Kasumi-1 (cell line): ENCODE data around the gene KRTAP10-12.

Experiments
- DNase-seq, 2 experiments: peaks; one replicate each; lab custom pipeline; 2025; lab: John Stamatoyannopoulos, UW

KRTAP10-12 gene

DNA sequence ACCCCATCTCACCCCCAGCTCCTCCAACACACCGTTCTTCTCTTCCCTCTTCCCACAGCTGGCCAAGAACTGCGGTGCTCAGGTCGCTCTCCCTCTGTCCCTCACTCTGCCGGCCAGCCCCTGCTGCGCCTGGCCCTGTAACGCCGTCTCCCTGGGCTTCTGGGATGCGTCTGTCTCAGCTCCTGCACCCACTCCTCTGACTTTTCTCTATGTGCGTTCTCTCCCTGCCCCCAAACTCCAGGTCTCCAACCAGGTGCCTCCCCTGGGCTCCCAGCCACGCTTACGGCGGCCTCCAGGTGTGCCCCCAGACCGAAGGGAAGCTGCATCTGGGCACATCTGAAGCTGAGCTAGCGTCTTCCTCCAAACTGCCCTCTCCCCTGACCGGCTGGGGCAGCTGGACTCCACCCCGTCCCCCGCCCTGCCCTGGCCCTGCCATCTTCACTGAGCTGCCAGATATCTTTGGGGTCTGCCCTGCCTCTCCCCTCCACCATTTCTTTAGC, 2.6 kb downstream of the KRTAP10-12 start:
- no peak for DNase-seq

DNA sequence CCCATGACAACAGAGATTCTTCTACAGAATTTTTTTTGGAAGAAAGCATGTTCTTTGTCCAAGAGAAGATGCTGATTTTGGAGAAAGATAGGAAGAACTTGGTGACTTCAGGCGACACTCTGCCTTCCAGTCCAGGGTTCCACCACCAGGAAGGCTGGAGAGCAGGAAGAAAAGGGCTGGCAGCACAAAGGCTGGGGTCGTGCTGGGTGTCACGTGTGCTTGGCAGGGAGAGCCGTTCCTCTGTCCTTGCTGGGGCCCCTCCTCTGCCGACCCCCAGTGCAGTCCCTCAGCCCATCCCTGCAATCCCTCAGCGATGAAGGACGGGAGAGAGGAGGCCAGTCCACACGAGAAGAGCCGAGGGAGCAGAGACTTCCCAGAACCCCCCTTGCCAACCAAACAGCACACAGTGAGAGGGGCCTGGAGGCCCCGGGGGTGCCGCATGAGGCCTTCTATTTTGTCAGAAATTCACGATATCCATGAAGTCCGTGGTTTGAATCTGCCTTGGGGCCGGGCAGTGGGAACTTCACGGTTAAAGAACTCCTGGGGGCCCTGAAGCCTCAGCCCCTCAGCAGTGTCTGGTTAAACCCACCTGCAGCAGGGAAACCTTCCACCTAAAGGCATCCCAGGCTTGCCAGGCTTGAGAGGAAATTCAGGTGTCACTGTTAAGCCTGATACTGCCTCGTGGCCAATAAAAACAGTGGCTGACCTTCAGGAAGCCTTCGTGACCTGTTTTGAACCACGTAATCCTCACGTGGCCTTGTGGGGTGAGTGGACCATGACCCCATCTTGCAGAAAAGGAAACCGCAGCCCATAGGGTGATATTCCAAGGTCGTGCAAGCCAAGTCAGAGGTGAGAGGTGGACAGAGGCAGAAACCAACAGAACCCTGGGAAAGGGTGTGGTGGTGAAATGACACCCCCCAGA, 3.4 kb downstream of the KRTAP10-12 start:
- DNase-seq: no peak

DNA sequence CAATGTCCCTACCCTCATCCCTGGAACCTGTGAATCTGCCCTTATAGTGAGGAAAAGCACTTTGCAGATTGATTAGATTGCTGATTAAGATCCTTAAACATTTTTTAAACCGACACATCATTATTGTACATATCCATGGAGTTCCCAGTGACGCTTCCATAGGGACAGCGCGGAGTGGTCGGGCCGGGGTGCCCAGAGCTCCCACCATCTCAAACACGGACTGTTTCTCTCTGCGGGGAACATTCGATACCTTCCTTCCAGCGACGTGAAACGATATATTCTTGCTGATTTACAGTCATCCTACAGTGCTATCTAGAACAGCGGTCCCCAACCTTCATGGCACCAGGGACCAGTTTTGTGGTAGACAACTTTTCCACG, 4.0 kb downstream of the KRTAP10-12 start:
- DNase-seq: no peak

DNA sequence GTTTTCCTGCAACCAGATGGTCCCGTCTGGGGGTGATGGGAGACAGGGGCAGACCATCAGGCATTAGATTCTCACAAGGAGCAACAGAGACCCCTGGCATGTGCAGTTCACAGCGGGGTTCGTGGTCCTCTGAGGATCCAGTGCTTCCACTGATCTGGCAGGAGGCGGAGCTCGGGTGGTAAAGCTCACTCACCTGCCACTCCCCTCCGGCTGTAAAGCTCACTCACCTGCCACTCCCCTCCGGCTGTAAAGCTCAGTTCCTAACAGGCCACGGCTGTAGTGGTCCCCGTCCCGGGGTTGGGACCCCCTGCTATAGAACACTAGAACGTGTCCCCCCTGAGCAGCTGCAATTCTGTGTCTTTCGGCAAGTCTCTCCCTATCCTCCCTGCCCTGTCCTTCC, 4.6 kb downstream of the KRTAP10-12 start:
- DNase-seq: no peak

DNA sequence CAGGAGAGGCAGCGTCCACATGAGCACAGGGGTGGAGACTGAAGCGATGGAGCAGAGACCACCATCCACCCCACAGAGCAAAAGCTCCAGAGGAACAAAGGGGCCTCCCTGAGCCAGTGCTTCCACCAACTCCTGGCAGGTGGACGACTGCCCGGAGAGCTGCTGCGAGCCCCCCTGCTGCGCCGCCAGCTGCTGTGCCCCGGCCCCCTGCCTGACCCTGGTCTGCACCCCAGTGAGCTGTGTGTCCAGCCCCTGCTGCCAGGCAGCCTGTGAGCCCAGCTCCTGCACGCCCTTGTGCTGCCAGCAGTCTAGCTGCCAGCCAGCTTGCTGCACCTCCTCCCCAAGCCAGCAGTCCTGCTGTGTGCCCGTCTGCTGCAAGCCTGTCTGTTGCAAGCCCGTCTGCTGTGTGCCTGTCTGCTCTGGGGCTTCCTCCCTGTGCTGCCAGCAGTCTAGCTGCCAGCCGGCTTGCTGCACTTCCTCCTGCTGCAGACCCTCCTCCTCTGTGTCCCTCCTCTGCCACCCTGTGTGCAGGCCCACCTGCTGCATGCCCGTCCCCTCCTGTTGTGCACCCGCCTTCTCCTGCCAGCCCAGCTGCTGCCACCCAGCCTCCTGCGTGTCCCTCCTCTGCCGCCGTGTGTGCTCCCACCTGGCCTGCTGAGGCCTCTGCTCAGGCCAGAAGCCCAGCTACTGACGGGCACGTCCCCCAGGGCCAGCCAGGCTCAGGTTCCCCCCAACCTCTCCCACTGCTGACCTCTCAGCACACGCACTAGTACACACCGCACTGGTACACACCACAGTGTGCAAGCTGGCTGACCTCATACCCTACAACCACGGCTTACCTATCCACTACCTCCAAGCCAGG, 5.4 kb downstream of the KRTAP10-12 start:
- DNase-seq: no peak

DNA sequence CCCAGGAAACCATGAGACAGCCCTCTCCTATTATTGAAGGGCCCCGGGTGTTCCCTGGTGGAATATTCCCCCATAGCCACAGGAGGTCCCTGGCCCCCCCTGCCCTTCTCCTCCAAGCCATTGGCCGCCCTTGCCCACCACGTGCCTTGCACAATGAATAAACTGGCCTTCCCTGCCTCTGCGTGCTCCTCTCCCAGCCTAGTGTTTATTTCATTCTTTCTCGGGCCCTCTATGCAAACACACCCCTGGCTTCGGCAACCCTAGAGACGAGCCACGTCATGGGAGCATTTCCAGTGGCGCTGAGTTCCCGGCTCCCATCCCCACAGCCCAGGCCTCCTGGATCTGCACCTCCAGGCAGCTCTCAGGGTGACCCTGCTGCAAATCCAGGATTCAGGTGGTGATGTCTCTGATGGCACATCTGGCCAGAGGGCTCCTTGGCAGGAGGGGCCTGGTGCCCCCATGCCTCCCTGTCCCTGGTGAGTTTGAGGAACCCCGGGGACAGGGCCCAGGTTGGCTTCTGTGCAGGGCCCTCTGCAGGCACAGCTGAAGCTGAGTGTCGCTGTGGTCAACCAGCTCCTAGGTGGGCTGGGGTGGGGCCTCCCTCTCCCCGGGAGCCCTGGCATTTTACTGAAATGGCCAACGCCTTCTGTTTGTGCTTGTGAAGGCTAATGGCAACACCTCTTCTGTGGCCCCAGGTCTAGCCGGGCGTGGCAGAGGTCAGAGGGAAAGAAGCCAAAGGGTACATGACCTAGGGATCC, 6.2 kb downstream of the KRTAP10-12 start:
- no peak for DNase-seq

DNA sequence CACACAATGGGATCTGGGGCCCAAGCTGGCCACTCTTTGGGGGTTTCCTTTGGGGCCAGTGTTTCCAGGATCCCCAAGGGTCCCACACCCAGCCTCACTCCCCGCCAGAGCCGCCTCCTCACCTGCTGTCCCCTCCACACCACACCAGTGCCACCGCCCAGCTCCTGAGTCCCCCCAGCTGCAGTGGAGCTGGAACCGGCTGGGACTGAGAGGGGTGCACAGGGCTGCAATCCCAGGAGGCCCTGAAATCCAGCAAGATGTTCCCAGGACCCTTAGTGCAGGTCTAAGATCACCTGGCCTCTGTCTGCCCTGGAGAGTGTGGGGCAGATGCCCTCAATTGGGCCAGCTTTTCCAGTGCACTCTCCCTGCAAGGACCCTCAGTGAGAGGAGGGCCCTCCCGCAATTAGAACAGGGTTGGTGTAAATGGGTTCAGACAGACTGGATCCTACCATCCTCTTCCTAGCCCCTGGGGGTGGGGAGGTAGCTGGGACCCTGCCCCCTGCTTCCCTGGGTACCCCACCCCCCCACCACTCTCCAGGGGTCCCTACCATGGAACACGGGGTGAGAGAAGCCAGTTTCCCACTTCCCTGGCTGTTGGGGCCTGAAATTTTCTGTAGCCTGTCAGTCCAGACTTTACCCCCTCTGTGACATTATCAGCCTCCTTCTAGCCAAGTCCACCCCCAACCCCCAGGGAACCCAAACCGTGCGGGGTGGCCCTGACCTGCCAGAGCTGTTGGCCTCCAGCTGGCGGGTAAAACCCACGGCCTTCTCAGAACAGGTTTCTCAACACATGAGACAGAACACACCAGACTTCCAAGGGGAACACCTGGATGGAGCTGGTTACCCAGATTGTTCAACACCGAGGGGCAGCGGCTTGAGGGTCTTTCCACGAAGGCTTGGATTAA, 7.0 kb downstream of the KRTAP10-12 start:
- no peak for DNase-seq

DNA sequence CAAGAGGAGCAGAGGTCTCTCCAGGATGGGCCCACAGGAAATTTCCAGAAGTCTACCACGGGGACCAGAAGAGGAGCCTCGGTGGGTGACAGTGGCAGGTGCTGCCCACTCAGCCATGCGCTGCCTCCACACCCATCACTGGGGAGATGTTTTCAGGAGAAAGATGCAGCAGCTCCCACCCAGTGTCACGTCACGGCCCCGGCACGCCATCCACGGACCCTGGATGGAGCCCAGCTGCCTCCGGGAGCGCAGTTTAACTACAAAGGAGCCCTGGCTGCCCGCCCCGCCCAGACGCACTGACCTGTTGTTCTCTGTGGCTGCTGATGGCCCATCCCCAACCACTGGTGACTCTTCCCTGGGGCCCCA, 7.6 kb downstream of the KRTAP10-12 start:
- DNase-seq: no peak

DNA sequence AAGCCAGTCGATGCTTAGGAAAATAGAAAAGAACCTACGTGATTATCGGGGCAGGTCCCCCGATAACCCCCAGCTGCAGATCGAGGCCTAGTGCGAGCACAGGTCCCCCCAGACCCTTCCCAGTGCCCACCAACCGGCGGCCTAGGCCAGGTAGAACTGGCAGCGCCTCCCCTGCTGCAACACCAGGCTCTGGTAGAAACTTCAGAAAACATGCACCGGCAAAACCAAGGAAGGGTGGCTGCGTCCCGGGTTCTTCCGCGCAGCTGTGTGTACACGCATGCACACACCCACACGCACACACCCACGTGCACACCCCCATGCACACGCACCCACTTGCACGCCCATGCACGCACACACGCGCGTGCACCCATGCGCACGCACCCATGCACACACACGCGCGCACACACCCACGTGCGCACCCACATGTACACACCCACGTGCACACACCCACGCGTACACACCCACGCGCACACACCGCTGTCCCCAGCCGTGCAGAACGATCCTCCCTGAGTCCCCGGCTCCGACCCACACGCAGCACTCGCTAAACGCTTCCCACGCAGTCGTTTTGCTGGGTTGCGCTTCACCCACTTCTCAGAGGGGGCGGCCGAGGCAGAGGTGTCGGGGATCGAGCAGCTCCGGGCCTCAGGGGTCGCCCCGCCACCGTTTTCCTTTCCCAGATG, 9.2 kb downstream of the KRTAP10-12 start:
- no peak for DNase-seq

DNA sequence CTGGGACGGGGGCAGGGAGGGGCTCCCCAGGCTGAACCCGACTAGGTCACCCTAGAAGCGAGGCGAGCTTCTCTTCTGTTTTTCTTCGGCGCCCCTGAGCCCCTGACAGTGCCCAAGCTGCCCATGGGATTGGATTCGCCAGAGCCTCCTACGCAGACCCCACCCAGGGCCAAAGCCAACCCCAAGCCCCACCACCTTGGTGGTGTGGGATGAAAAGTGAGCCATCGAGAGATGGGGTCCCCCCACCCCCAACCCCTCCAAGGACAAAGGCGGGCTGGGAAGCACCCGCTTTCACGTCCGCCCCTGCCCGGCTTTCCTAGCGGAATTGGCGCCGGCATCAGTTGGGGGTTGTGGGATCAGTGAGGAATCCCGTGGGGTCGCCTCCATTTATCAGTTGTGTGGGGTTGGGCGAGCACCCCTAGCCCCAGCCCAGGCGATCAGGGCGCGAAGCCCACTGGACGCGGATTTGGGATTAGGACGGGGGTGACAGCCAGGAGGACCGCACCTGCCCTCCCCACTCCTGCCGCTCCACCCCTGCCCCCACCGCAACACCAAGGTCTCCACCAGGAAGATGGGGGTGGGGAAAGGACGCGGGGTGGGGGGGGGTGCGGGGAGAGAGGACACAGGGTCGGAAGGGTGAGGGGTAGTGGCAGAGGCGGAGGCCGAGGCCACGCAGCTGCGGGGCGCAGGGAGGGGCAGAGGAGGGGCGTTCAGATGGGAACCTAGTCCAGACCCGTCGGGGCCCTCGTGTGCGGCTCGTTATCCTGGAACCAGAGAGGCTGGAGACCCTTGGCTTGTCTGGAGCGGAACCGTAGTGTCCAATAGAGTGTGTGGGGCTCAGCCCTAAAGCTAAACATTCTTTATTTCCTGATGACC, 10.0 kb downstream of the KRTAP10-12 start:
- DNase-seq: no peak

DNA sequence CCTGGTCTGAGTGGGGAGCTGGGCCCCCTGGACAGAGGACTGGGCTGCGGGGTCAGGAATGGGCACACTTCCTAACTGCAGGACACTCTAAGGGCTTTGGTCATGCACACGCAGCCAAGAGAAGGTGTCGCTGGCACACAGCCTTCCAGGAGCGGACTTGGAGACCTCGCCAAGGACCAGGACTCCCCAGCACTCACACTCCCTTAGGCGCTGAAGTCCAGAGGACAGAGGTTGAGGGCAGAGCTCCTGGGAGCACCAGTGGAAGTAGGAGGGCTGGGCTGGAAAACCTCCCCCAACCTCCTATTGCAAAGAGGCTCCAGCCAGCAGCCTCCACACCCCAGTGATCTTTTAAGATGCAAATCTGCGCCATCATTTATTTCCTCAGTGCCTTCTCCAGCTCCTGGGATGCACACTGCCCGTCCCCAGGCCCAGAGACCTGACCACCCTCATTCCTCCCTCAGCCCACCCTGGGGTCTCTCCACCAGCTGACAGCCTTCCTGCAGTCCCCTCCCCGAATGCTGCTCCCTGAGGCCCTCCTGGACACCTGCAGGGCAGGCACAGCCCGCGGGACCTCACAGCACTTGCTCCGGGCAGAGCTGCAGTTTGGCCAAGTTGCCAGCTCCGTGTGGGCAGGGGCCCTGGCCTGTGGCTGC, 11.4 kb downstream of the KRTAP10-12 start:
- DNase-seq: no peak

DNA sequence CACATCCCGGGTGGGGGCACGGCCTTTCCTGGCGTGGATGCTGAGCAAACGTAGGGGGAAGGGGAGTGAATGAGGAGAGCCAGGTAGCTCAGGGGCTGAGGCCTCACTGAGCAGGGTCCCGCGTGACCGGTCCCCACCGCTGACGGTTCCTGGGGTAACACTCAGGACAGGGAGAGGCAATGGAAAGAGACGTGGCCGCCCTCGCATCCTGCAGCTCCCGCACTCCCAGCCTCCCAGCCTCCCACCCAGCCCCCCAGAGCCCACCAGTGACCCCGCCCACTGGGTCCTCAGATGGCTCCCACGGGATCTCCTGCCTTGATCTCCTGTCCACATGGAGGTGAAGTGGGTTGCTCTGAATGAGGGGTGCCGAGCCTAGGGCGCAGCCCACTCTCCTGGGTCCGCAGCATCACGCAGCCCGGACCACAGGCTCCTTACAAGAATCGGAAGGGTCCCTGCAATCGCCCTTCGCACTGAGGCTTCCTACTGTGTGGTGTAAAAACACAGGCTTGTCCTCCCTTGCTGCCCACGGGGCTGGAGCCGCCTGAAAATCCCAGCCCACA, 12.0 kb downstream of the KRTAP10-12 start:
- no peak for DNase-seq

DNA sequence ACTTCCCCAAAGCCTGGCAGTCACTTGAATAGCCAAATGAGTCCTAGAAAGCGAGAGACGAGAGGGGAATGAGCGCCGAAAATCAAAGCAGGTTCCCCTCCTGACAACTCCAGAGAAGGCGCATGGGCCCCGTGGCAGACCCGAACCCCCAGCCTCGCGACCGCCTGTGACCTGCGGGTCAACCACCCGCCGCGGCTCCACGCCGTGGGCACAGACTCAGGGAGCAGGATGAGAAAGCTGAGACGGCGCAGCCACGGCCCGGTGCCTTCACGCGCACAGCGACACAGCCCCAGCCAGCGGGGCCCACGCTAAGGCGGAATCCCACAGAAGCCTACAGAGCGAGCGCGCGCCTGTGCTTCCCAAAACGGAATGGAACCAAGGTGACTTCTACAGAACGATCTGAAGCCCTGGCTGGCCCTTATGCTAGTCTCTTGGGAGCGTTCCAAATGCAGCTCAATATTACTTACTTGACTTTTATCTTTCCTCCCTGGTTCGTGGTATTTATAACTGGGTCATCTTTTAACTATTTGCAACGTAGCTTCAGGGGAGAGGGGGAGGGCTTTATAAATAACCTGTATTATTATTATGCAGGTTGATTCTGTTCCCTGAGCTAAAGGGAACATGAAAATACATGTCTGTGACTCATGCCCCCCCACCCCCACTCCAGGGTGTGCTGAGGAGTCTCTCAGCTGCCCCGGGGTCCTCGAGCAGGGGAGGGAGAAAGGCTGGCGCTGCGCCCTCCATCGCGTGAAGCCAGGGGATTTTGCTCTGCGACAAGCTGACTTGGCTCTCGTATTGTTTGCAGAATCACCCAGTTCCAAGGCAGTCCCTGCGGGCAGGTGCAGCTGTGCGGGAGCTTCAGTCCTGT, 12.7 kb downstream of the KRTAP10-12 start:
- no peak for DNase-seq

DNA sequence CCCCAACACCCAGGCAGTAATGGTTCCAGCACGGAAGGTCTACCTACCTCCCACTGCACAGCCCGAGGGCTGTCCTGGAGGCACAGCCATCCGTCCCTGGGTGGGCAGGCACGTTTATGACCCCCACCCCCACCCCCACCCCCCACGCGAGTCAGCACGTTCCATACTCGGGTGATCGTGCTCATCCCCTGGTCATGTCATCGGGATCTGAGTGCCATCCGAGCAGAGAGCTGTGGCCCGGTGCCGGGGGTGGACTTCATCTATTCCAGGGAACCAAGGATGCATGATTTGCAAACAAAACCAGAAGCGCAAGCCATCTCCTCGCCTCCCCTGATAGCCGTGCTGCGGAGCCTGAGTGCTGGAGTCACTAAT, 13.3 kb downstream of the KRTAP10-12 start:
- no peak for DNase-seq

DNA sequence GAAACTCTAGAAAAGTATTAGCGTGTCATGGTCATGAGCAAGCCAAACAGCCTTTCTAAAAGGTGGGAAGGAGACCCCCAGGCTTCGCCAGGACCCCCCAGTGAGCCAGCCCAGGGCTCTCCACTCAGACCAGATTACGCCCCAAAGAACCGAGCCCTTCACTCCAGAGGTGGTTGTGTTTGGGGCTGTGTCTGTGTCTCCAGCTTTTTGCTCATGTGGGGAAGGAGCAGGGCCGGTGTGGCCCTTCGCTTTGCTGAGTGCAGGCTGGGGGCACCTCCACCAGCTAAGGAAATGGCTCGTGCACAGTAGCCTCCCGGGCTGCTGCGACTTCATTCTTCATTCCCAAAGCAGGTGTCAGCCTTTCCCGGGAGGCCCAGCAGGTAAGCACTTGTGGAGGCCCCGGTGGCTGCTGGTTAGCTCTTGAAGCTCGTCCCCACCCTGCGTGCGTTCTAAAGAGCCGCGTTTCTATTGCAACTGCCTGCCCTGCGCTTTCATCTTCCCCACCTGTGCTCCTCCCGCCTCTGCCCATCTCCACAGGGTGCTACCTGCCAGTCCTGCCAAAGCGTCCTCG, 13.9 kb downstream of the KRTAP10-12 start:
- no peak for DNase-seq

DNA sequence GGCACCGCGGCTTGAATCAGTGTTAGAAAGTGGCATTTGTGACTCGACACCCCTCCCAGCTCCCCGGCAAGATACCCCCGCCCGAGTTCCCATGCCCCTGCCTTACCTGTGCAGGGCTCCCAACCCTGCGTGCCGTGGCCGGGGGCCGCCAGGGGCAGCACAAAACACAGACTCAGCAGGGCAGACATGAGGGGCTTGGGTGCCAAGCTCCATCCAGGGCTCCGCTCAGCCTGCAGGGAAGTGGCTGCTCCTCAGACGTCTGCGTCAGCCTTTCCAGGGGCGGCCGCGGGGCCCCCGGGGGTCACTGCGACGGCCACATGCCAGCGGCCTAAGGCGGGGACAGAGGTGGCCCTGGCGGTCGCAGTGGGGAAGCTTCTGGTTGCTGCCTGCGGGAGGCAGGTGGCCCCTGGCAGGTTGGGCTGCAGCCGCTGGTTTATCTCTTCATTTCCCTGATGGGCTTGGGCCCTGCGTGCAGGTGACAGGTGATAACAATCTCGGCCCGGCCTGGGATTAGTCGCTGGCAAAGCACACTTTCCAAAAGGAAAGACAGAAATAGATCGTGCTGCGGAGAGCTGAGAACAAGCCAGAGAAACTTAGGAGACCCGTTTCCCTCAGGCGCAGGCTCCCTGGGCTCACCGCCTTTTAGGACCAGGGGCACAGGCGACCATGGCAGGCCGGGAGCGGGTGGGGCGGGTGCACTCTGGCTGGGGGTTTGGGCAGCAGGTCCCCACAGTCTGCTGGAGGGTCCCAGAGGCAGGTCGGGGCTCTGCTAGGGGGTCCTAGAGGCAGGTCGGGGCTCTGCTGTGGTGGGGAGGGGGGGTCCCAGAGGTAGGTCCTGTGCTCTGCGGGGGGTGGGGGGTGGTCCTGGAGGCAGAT, 14.6 kb downstream of the KRTAP10-12 start, which contains the start of gene TSPEAR:
TSPEAR (minus strand) TSS at position 246 of the 876 bp plus-strand sequence; CDS start at position 188, 58 bp downstream.
- DNase-seq: no peak
